AG04449 (cell line): ENCODE results near the gene ZNF761.

Source experiments
- CTCF ChIA-PET: fragments of 350-600 bp; formaldehyde crosslinking; extraction: SDS; loops from one replicate; lab custom pipeline; 2021; ENCODE audit warnings: antibody characterized with exemption; lab: Yijun Ruan, JAX
- POLR2A ChIA-PET: fragments of 400-600, 350-600 bp; formaldehyde crosslinking; extraction: SDS; loops from one replicate; lab custom pipeline; 2020; ENCODE audit warnings: antibody characterized with exemption, inconsistent platforms; lab: Yijun Ruan, JAX
- DNase-seq: peaks from one replicate; pipeline ENCODE4 v3.0.0-alpha.2; 2010; ENCODE audit warnings: low read depth, low spot score
- H3K4me3 ChIP-seq: 2 replicates; pipeline ENCODE4 v1.5.1; 2011; ENCODE audit warnings: low read depth, mild to moderate bottlenecking, control low read depth, low read length
- TF ChIP-seq, protein P1 (sequence below): IDR thresholded peaks from one replicate; pipeline ENCODE4 v1.5.1; 2011; ENCODE audit warnings: mild to moderate bottlenecking, moderate library complexity, low read length, control low read depth, inconsistent platforms; ENCODE audit not compliant: insufficient read depth; ENCODE audit errors: missing control alignments

Gene ZNF761

DNA sequence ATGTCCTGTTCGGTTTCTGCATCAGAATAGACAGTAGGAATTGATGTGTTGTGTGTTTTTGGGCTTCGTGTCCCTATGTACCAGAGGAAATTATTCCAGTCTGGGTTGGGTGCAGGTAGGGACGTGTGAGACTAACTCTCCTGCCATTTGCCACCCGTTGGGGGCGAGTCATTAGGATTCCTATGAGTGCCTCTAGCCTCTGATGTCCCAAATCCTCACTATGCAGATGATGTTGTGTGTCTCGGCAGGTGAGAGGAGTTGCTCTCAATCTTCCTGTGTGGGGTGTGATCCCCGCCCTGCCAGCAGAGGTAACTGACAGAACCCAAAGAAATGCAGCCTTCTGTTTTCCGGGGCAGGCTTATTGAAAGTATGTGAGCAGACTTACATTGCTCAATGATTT lies 74.9 kb downstream of the ZNF761 start:
- DNase-seq: no peak
- H3K4me3 ChIP-seq: no peak overlapping the region
- TF ChIP-seq, protein P1, sequence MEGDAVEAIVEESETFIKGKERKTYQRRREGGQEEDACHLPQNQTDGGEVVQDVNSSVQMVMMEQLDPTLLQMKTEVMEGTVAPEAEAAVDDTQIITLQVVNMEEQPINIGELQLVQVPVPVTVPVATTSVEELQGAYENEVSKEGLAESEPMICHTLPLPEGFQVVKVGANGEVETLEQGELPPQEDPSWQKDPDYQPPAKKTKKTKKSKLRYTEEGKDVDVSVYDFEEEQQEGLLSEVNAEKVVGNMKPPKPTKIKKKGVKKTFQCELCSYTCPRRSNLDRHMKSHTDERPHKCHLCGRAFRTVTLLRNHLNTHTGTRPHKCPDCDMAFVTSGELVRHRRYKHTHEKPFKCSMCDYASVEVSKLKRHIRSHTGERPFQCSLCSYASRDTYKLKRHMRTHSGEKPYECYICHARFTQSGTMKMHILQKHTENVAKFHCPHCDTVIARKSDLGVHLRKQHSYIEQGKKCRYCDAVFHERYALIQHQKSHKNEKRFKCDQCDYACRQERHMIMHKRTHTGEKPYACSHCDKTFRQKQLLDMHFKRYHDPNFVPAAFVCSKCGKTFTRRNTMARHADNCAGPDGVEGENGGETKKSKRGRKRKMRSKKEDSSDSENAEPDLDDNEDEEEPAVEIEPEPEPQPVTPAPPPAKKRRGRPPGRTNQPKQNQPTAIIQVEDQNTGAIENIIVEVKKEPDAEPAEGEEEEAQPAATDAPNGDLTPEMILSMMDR: no peak
- ChIA-PET POLR2A (no interaction called here), CTCF (no interaction called here)
